Measurements from ENCODE around the gene FADS1. TPM values are rescaled to one million over a fixed set of nuclear protein-coding genes. Genes with fewer than 3 reads are reported as not detected.

The FADS1 gene
- total and polyA plus RNA-seq, 8 donors, result 21.5 to 161 (median 36.1) TPM

DNA sequence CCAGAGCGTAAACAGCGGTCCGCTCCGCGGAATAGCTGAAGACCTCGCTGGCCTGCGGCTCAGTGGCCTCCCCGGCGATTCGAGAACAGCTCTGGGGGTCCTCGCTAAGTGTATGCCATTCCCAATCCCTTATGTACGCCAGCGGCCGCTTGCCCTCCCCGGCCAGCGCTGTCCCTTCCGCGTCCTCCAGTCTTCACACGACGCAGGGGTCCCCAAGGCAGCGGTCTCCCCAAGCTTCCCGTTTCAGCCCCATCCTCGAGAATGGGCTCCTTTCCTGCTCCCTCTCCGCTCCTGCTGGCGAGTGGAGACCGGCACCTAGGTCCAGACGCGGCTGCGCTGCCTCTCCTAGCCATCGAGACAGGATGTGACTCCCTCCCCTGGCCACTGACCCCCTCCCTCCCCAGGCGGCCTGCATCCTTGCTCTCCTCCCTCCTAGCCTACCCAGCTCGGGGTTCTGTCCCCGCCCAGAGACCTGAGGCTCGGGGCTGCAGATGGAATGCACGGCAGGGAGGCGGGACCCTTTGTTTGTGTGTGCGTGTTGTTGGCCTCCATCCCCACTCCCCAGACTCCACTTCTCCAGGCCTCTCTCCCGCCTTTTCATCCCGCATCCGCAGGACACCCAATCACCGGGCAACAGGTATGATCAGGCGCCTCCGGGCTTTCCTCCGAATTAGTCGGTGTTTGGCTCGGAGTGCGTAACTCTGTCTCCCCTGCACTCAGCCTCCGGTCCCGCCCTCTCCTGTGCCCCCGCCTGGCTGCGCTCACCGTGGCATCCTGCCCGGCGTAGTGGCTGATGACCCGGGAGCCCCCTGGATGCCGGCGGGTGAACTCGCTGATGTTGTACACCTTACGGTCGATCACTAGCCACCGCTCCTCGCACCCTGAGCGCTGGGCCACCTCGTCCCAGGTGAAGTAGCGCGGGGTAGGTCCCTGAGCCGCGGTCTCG, 740 bp downstream of the FADS1 start:
- Histone ChIP-seq H3K27ac (peak overlapping the region; percentile 95 to 97), H3K4me3 (peak overlapping the region; percentile 54 to 68), H3K36me3 (peaks cover 0 to 18% of the 10 kb centered on the region in 2 donors), H3K9me3 (no peaks in the 10 kb centered on the region), H3K27me3 (peaks cover 0 to 28% of the 10 kb centered on the region in 2 donors), H3K4me1 (peaks cover 3 to 27% of the 10 kb centered on the region in 2 donors)
- intact Hi-C loops (cut with DNase I), result no loop called here
- TF ChIP-seq, protein P1, sequence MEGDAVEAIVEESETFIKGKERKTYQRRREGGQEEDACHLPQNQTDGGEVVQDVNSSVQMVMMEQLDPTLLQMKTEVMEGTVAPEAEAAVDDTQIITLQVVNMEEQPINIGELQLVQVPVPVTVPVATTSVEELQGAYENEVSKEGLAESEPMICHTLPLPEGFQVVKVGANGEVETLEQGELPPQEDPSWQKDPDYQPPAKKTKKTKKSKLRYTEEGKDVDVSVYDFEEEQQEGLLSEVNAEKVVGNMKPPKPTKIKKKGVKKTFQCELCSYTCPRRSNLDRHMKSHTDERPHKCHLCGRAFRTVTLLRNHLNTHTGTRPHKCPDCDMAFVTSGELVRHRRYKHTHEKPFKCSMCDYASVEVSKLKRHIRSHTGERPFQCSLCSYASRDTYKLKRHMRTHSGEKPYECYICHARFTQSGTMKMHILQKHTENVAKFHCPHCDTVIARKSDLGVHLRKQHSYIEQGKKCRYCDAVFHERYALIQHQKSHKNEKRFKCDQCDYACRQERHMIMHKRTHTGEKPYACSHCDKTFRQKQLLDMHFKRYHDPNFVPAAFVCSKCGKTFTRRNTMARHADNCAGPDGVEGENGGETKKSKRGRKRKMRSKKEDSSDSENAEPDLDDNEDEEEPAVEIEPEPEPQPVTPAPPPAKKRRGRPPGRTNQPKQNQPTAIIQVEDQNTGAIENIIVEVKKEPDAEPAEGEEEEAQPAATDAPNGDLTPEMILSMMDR (IDR thresholded peaks at IDR 0.05), result no peak
- ATAC-seq, result peak; percentile 43
- DNase-seq, result peak; percentile 53 to 88 (median 68)

DNA sequence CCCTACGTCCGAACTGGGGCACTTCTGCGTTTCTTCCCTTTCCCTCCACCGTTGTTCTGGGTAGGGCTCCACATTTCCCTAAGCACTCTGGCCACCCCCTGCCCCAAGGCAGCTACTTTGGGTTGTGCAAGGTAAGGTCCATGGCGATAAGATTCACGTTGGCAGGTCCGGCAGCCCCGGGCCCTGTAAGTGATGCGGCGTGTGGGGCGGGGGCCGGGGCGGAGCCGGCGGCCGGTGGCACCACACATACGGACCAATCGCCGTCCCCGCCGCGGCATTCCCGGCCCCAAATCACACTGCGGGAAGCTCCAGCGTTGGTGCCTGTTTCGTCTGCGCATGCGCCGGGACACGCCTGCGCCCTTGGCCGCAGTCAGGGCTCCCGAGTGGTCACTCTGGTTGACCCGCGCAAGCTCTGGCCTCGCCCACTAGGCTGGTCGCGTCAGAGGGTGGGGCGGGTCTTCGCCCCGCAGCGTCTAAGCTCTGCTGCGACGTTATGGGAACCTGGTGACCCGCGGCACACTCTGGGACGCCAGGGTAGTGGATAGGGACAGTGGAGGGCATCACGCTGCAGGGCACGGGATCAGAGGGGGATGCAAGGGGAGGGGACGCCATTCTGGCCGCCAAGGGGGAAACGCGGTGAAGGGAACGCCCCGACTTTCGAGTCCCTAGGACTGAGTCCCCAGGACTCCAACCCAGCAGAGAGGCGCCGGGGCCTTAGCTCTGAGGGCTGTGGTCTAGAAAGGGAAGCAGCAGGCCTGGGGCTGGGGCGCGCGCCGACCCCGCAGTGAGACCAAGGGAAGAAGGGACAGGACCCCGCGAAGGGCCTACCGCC, 1.6 kb downstream of the FADS1 start:
- H3K36me3 ChIP-seq, result peaks cover 0 to 27% of the 10 kb centered on the region in 2 donors
- H3K27me3 ChIP-seq, result peaks cover 0 to 28% of the 10 kb centered on the region in 2 donors
- peaks cover 3 to 27% of the 10 kb centered on the region in 2 donors for H3K4me1 ChIP-seq
- ATAC-seq (peak; percentile 91), DNase-seq (peak; percentile 87 to 99 (median 98))
- peak overlapping the region; percentile 95 to 97 for H3K27ac ChIP-seq
- TF ChIP-seq, protein P1 (IDR thresholded peaks at IDR 0.05), result no peak
- H3K4me3 ChIP-seq, result peak overlapping the region; percentile 54 to 68
- H3K9me3 ChIP-seq, result no peaks in the 10 kb centered on the region
- intact Hi-C loops (cut with DNase I), result no loop called here

DNA sequence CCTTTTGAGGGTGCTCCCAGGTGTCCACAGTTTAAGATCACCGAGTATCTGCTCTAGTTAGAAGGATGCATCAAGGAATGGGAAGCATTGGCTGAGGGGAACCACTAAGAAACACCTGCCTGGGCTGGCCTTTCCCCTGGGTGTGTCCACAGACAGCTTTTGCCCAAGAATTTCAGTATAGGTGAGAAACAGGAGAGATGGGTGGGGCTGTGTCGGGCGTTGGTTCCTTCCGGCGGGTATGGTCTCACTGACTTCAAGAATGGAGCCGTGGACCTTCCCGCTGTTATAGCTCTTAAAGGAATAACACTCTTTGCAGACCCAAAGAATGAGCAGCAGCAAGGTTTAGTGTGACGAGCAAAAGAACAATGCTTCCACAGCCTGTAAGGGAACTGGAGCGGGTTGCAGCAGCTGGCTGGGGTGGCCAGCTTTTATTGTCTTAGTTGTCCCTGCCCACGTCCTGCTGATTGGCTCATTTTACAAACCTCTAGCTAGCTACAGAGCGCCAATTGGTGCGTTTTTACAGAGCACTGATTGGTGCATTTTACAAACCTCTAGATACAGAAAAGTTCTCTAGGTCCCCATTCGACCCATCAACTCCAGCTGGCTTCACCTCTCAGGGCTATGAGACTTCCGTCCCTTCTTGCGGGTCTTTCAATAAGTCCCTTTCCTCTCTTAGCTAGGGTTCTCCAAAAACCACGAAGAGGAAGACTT, 2.4 kb downstream of the FADS1 start:
- Histone ChIP-seq H3K9me3 (no peaks in the 10 kb centered on the region), H3K4me1 (peaks cover 3 to 27% of the 10 kb centered on the region in 2 donors), H3K27ac (peak overlapping the region; percentile 95 to 97), H3K27me3 (peaks cover 0 to 28% of the 10 kb centered on the region in 2 donors), H3K36me3 (peaks cover 0 to 34% of the 10 kb centered on the region in 2 donors), H3K4me3 (peak overlapping the region; percentile 54 to 68)
- DNase-seq, result peak in 1 of 4 donors; percentile 32
- TF ChIP-seq, protein P1 (IDR thresholded peaks at IDR 0.05), result no peak
- intact Hi-C loops (cut with DNase I), result no loop called here
- ATAC-seq, result no peak

DNA sequence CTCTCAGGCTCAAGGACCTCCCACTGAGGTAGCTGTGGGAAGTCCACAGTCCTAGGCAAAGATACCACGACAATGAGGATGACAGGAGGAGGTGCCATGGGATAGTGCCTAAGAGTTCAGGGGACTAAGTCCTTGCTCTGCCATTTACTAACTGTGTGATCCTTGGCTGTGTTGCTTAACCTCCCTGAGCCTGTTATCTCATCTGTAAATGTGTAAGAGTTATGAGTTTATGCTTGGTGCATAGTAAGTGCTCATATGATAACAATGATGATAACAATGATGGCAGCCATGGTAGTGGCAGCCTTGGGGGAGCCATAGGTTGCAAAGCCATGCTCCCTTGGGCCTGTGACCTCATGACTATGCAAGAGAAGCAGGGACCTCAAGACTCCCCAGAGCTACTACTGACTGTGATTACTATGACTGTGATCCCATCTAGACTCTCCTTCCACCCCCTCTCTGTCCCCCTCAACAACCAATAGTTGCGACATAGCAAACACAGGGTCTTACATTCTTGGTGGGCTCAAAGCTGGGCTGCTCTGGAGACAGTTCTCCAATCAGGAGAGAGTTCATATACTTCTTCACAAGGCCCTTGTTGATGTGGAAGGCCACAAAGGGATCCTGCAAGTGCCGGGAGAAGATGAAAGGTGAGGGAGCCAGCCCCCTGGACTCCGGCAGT, 3.9 kb downstream of the FADS1 start:
- H3K4me1 ChIP-seq, result peaks cover 3 to 27% of the 10 kb centered on the region in 2 donors
- no peak overlapping the region for H3K4me3 ChIP-seq
- peaks cover 0 to 28% of the 10 kb centered on the region in 2 donors for H3K27me3 ChIP-seq
- H3K36me3 ChIP-seq, result peaks cover 0 to 50% of the 10 kb centered on the region in 2 donors
- H3K9me3 ChIP-seq, result no peaks in the 10 kb centered on the region
- TF ChIP-seq, protein P1 (IDR thresholded peaks at IDR 0.05), result no peak
- ATAC-seq (no peak), DNase-seq (peak in 1 of 4 donors; percentile 20)
- no peak overlapping the region for H3K27ac ChIP-seq
- intact Hi-C loops (cut with DNase I), result no loop called here

Measured in left lung (tissue), 10 donors.